Stimulated activated CD4-positive, alpha-beta T cell treated with anti-CD3 and anti-CD28 coated beads, Interleukin-15, amount 100 ng/mL, for 48 hours (primary cell): Measurements from ENCODE around the gene CCSER1.

Source experiments
- DNase-seq, 2 donors: peaks; one replicate each; pipeline ENCODE4 v3.0.0-alpha.2; 2020; ENCODE audit warnings: low read depth in 2 of 2

The CCSER1 gene

DNA sequence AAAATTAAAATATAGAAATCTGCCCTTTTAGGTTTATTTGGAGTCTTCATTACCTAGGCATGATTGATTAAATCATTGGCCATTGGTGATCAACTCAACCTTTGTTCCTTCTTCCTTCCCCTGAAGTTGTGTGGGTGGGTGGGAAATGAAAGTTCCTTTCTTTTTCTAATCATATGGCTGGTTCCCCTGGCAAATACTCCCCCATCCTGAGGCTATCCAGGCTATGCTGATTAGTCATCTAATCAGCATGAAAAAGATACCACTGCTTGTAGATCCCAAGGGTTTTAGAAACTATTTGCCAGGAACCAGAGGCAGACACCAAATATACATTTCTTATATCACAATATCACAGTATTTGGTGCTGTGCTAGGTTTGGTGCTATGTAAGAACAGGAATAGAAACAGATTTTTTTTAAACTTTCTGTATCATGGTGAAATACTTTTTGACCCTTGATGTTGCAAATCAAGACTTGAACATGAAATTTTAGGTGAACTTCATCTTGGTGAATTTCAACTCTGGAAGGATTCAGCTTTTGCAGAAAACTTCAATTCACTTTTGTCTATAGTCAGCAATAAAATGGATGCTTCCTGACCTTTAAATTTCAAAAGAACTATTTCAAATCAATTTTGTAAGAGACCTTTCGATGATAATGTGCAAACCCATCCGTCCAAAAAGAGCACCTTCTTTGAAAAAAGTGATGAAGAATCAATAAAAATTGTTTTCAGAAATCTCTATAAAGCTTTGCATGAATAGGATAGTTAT lies 71.1 kb downstream of the CCSER1 start:
- no peak for DNase-seq

DNA sequence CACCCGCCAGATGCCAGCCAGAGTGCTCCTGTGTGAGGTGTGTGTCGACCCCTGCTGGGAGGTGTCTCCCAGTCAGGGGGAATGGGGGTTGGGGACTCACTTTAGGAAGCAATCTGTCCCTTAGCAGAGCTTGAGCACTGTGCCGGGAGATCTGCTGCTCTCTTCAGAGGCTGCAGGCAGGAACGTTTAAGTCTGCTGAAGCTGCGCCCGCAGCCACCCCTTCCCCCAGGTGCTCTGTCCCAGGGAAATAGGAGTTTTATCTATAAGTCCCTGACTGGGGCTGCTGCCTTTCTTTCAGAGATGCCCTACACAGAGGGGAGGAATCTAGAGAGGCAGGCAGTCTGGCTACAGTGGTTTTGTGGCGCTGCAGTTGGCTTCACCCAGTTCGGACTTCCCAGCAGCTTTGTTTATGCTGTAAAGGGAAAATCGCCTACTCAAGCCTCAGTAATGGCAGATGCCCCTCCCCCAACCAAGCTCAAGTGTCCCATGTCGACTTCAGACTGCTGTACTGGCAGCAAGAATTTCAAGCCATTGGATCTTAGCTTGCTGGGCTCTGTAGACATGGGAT lies 80.8 kb downstream of the CCSER1 start:
- DNase-seq = no peak

DNA sequence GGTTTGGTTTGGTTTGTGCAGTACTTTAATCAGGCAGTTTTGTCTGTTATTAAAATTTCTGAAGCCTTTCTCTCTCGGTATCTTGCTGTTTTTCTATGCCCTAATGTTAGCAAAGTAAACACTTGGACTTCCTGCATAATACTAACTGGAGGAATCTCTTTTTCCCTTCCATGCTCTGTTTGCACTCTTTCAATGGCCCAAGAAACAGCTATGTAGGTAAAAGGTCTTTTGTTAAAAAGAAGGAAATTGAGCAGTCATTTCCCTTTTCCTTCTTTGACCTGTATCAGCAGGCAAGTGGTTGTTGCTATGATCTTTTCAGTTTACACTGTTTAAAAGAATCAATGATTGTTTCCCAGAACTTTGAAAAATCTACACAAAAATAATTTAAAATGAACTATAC lies 82.7 kb downstream of the CCSER1 start:
- no peak for DNase-seq

DNA sequence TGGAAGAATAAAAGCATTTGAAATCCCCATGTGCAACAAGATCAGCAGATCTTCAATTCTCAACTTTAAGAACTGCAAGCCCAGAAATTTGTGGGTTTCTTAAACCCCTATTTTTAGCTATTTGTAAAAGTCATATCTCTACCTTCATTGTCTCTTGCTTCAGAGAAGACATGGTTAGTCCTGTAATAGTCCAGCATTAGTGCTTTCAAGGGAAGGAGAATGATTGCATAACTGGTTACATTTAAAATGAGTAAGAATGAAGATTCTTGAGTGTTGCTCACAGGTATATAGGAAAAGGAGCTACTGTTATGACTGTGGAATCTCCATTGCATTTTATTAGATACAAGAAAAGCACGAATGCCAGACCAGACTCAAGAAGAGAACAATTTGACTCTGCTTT lies 84.0 kb downstream of the CCSER1 start:
- DNase-seq = no peak

DNA sequence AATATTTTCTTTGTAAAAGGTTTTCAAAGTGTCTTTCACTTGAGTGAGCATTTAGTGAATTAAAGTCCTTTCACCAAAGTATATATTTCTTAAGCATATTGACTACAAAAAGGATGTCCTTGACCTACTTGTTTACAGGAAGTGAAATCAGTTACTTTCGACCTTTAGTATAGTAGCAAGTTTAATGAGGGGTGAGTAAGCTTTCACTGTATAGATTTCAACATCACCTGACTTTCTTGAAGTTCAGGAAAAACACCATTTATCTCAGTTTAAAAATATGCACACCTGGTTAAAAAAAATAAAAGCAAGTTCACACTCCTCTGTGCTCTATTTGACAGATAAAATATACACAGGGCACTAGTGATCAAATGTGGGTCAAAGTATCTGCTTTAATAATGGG lies 88.1 kb downstream of the CCSER1 start:
- DNase-seq = no peak

DNA sequence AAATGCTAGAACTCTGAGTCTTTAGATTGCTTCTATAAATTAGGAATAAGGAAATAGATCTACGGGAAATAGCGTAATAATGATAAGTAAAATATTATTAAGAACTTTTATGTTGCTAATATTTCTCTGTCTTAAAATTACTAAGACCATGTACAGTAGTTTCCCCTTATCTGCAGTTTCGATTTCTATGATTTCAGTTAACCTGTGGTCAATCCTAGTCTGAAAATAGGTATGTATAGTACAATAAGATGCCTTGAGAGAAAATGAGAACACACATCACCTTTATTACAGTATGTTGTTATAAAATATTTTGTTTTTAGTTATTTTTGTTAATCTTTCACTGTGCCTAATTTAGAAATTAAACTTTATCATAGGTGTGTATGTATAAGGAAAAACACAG lies 92.6 kb downstream of the CCSER1 start:
- DNase-seq = no peak

DNA sequence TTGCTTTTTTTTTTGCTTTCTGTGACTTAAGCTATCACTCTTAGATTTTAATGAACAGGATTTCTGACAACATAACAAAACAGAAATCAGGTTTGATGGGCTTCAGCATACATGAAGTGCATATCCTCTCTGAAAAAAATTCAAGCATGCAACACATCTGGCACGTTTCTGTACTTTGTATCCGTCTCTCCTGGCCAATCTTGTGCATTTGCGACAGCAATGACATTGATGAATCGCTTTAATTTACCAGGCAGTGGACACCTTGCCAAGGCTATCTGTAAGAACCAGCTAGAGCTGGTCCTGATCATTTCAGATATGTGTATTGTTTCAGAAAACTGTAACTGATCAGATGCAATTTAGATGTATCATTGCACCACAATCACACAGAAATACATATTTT lies 93.3 kb downstream of the CCSER1 start:
- no peak for DNase-seq

DNA sequence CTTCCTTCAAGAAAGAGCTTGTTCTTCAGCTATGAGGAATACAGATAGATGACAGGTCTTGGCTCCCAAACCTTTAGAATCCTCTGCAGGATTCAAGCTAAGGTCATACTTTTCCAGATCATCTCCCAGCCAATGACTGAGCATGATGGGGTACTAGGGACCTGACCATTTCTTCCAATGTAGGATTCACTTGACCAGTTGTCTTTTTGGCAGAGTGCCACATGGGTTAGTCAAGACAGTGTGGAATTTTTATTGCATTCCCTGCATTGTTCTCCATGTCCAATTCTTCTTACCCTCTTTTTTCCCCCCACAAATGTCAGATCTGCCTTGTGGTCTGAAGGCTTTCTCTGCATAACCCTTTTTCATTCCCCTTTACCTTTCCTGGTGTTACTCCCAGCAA lies 99.5 kb downstream of the CCSER1 start:
- DNase-seq = no peak

DNA sequence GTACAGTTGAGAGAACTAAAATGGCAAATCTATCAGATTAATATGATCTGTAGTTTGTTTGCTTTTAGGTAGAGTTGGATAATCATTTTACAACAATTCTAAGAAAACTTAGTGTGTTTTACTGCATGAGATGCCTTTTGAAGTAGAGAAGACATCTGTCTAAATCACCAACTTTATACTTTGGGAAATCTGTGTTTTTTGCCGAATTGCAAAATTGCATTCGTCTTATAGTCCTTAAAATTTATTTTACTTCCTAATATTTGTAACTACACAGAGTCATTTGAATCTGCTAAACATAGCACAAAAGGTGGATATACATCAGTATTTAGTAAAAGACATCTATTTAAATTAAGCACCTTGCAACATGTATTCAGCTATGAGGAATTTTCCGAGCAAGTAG lies 100.0 kb downstream of the CCSER1 start:
- no peak for DNase-seq

DNA sequence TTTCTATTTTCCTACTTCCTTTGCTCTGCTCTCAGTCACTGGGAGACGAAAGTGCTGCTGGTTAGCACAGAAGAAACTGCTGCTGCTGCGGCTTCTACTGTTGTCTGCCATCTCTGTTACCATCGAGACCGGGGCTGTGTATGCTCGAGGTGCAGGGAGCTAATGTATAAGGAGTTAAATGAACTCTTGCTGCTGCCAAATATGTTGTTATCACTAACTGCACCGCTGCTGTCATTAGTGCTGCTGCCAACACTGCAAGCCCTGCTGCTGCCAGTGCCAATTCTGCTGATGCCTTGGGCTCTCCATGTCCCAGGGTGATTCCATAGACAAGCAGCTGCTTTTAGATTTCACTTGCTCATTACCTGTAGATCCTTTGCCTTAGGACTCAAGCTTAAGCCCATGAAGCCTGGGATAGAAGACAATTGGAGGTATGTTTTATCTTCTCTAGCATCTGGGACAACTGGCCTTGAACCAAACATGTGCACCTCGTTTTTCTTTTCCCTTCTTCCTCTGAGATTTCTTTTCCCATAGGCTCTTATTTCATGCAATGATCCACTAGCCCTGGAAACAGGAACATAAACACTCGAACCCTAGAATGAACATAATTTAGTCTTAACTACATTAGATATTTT lies 107.8 kb downstream of the CCSER1 start:
- DNase-seq = no peak

DNA sequence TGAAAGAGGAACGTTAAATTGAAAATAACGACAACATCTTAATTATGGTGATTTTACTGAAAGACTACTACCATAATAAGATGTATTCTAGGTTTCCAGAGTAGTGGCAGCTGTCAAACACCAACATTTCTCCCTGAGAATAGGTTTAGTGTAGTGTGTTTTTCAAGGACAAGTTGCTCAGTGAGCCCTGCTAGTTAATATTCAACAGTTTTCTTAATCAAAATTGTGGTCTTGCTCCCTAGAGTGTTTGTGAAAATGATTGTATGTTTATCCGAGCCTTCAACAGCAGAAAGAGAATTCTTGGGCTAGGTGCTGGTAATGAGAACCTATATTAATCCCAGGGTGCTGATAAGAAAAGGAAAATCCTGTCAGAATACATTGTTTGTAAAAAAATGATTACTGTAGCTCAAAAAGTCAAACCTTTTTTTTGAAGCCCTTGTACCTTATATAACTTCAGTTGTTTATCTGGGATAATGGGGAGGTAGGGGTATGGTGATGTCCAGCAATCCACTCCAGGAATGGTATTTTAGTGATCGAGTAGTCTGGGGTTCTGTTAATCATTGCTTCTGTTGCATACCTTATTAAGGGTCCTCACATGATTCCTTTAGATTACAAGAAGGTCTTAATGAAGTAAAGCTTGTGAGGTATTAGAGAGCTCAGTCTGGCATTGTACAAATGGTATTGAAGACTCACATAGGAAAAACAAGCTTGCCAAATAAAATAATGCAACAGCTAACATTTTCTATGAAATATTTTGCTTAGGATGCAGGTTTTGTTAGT lies 110.7 kb downstream of the CCSER1 start:
- no peak for DNase-seq

DNA sequence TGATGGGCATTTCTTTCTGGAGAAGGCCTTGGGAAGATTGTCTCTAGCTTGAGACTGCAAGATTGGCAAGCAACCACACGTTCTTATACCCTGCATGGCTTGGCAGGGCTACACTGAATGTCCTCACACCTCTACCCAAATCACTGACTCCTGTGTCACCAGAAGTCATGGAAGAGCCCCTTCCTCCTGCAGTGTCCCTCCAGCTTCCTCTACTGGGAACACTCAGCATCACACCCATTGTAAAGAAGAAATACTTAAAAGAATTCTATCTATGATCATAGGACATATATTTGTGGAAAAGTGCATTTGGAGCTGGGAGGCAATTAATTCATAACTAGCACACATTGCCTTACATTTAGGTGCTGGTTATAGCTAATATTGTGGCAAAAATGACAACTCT lies 113.1 kb downstream of the CCSER1 start:
- no peak for DNase-seq

DNA sequence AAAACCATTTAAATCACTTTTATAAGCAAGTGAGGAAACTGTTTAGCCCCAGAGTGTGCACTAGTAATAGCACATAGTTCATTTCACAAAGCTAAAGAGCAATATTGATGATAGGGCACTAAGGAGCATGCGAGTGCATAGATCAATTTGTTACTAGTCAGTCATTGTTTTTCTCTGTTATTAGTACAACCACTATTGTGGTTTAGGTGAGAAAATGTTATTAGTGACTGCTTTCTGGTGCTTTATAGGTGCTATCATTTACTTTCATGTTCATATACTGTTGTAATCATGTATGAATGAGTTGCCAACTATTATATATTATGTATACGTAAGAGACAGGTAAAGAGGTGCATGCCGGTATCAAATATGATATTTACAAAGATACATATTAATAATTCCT lies 113.8 kb downstream of the CCSER1 start:
- DNase-seq = no peak

DNA sequence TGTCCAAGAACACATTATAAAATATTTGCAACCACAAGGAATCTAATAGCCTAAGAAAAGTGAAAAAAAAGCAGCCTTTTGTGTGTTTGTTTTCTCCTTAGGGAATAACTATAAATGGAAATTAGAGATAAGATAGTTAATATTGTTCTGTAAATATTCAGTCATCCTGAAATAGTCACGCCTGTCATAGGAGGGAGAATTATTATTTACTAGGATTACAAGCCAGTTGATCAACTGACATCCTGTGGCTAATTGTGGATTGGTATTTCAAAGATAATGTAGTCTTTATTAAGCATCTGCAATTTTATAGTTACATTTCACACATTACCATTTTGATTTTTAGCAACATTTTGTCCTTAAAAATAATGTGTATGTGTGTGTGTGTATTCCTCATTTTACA lies 118.6 kb downstream of the CCSER1 start:
- no peak for DNase-seq

DNA sequence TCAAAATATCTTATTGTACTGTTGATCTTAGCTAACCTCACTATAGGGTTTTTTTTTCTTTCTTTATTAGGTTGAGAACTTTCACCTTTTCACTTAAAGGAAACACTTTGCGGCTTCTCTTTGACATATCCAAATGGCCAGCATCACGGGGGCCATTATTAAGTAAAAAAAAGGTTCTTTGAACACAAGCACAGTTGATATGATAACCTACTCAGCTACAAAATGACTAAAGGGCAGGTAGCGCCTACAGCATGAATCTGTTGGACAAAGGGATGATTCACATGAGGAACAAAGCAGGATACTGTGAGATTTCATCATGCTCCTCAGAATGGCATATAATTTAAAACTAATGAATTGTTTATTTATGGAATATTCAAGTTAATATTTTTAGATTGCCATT lies 119.6 kb downstream of the CCSER1 start:
- DNase-seq = no peak

DNA sequence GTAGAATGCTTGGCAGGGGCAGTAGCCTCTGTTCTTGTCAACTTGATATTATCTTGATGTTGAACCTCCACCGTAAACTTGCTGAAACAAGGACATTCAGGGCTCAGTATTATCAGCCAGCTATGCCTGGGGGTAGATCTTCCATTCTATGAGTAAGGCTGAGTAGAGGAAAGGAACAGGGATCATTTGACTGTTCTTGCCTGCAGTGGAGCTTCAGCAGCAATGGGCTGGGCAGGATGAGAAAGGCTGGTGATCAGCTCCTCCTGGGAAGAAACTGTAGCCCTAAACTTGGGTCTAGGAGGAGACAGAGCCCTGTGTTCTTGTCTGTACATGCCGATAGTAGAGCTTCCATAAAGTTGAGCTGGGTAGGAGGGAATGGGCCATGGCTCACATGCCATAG lies 127.2 kb downstream of the CCSER1 start:
- no peak for DNase-seq

DNA sequence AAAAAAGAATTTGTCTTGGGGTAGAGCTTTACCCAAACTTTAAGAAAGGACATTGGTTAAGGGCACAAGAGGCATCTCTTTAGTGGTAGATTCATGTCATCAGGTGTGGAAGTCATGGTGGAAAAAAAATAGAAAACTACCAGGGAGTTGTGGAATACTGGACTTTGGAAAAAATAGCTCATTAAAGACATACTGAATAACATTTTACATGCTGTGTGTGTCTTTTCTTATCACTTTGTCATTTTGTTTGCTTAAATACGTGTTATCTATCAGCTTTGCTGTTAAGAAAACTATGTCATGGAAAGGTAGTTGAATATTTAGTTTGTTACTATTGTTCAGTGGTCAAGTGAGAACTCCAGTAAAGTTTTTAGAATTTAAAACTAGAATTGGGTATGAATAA lies 147.0 kb downstream of the CCSER1 start:
- no peak for DNase-seq

DNA sequence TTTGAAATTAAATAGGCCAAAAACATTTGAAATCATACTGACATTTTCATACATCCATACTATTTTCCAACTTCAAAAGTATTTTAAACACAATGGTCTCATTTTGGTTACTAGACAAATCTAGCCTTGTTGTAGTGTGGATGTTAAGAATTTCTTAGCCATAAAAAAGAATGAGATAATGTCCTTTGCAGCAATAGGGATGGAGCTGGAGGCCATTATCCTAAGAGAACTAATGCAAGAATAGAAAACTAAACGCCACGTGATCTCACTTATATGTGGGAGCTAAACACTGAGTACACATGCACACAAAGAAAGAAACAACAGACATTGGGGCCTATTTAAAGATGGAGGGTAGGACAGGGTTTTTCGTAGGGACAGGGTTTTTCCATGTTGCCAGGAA lies 153.8 kb downstream of the CCSER1 start:
- DNase-seq = no peak

DNA sequence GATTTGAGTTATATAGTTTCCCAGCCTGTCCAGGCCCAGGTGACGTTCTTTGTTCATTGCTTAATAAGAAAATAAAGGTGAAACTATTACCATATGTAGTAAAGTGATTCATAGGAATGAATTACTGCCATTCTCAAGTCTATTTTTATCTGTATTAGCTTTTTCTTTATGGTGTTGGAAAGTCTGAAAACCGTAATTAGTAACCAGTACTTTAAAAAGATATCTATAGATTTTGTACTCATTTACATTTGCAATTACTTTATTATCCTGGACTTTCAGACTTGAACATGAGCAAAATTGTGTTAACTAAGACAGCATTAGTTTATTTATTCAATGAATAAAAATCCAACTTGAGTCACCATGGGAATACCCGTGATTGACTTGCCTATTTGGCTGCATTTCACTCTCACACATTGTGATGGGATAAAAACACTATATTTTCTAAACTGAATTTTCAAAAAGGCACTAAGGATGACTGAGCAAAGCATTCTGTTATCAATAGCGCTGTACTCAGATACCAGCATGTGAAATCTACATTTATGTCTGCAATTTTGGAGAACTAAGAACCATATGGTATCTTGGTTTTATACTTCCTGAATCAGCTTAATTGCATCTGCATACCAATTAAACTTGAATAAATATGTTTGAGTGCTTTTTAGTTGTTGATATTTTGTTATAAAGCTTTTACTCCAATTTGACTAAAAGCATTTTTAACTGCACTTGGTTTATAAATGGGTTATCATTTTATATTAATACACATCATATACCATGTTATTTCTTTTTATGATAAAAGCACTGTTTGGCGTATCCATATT lies 154.6 kb downstream of the CCSER1 start:
- no peak for DNase-seq

DNA sequence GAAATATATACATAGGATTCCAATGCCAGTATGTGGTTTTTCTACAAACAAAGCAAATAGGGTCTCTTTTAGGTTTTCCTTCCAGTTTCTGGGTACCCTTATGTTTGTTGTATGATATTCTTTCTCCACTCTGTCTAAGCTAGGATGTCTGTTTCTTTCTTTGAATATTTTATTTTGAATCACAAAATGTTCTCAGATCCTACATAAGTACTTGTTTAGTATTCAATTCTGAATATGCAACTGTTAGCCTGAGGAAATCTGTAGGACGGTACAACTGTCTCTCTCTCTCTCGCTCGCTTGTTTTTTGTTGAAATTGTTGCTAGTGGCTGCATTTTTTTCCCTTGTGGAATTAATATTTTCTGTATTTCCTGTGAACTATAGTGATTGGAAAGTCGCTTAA lies 163.2 kb downstream of the CCSER1 start:
- no peak for DNase-seq

DNA sequence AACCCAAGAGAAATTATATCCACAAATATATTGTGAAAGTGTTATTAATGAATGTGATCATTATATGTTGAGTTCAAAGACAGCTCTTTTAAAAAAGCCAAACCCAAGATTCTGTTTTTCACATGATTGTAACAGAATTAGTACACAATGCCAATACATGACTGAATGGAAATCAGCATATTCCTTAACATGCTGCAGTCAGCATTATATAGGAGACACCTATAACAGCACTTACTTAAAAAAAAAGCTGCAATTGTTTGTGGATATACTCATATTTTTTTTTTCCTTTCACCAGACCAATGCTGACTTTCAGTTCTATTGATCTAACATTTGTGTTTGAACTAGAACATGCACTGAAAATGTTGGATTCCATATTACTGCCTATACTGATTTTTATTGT lies 165.2 kb downstream of the CCSER1 start:
- DNase-seq = no peak

DNA sequence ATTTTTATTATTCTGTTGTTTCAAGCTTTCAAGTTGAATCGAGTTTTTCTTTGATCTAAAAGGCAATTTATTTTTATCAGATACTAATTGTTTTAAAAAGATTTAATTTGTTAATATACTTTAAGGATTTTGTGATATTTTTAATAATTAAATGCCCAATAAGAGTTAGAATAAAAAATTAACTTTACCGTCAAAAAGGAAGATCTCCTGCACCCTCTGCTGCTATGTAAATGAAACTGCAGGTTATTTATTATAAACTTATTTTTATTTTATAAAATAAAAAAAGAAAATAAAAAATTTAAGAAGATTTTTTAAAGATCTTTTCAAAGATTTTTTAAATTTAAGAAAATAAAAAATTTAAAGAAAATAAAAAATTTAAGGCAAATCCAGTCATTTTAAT lies 166.1 kb downstream of the CCSER1 start:
- no peak for DNase-seq
